Progenitor cell of endocrine pancreas (in vitro differentiated cells): Measurements from ENCODE around the gene DLGAP3. TPM values are rescaled to one million over a fixed set of nuclear protein-coding genes. Genes with fewer than 3 reads are reported as not detected.

Experiments used
- DNase-seq: peaks from one replicate; pipeline ENCODE4 v3.0.0; 2021; ENCODE audit warnings: low spot score; ENCODE audit not compliant: unreplicated experiment
- H3K27ac Mint-ChIP-seq: 2 replicates; pipeline ENCODE4 v1.8.0; 2021; ENCODE audit warnings: mild to moderate bottlenecking, moderate library complexity, mixed read lengths
- H3K27me3 Mint-ChIP-seq: 2 replicates; pipeline ENCODE4 v1.8.0; 2021; ENCODE audit warnings: mixed read lengths
- H3K36me3 Mint-ChIP-seq: 2 replicates; pipeline ENCODE4 v1.8.0; 2022; ENCODE audit warnings: mixed read lengths; ENCODE audit not compliant: insufficient read depth
- H3K4me1 Mint-ChIP-seq: 2 replicates; pipeline ENCODE4 v1.8.0; 2021; ENCODE audit warnings: low read depth, mixed read lengths
- H3K4me3 Mint-ChIP-seq: 2 replicates; pipeline ENCODE4 v1.8.0; 2021; ENCODE audit warnings: low read depth, mild to moderate bottlenecking, moderate library complexity, mixed read lengths
- H3K9me3 Mint-ChIP-seq: 2 replicates; pipeline ENCODE4 v1.8.0; 2021; ENCODE audit warnings: low read depth, mixed read lengths
- total RNA-seq: library from RNA; stranded (reverse); gene quantifications from 2 replicates; pipeline ENCODE4 v1.2.1, GENCODE V29; 2021
- TF ChIP-seq, protein P1 (sequence below): fragments of 200-600 bp; sonication (generic); IDR thresholded peaks from one replicate; pipeline ENCODE4 v1.5.0; 2021; ENCODE audit warnings: antibody characterized with exemption, mild to moderate bottlenecking; ENCODE audit not compliant: unreplicated experiment

The DLGAP3 gene
- total RNA-seq, 1 donor from 2014 or later: 1.3 TPM

GRCh38 chr1:34865573-34865972 is 63.9 kb downstream of the DLGAP3 start:
- no peak overlapping the region for H3K27ac Mint-ChIP-seq
- no peaks in the 10 kb centered on the region for H3K36me3 Mint-ChIP-seq
- DNase-seq: no peak
- H3K27me3 Mint-ChIP-seq: peaks cover 51% of the 10 kb centered on the region
- H3K4me3 Mint-ChIP-seq: peak overlapping the region; percentile 38
- H3K9me3 Mint-ChIP-seq: no peaks in the 10 kb centered on the region
- TF ChIP-seq, protein P1, sequence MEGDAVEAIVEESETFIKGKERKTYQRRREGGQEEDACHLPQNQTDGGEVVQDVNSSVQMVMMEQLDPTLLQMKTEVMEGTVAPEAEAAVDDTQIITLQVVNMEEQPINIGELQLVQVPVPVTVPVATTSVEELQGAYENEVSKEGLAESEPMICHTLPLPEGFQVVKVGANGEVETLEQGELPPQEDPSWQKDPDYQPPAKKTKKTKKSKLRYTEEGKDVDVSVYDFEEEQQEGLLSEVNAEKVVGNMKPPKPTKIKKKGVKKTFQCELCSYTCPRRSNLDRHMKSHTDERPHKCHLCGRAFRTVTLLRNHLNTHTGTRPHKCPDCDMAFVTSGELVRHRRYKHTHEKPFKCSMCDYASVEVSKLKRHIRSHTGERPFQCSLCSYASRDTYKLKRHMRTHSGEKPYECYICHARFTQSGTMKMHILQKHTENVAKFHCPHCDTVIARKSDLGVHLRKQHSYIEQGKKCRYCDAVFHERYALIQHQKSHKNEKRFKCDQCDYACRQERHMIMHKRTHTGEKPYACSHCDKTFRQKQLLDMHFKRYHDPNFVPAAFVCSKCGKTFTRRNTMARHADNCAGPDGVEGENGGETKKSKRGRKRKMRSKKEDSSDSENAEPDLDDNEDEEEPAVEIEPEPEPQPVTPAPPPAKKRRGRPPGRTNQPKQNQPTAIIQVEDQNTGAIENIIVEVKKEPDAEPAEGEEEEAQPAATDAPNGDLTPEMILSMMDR: no peak
- H3K4me1 Mint-ChIP-seq: no peaks in the 10 kb centered on the region

GRCh38 chr1:34864759-34865158 is 64.7 kb downstream of the DLGAP3 start:
- peaks cover 48% of the 10 kb centered on the region for H3K27me3 Mint-ChIP-seq
- no peak for DNase-seq
- peak overlapping the region; percentile 64 for H3K4me3 Mint-ChIP-seq
- H3K27ac Mint-ChIP-seq: peak overlapping the region; percentile 31
- no peaks in the 10 kb centered on the region for H3K36me3 Mint-ChIP-seq
- H3K9me3 Mint-ChIP-seq: no peaks in the 10 kb centered on the region
- no peaks in the 10 kb centered on the region for H3K4me1 Mint-ChIP-seq
- TF ChIP-seq, protein P1: no peak

DNA sequence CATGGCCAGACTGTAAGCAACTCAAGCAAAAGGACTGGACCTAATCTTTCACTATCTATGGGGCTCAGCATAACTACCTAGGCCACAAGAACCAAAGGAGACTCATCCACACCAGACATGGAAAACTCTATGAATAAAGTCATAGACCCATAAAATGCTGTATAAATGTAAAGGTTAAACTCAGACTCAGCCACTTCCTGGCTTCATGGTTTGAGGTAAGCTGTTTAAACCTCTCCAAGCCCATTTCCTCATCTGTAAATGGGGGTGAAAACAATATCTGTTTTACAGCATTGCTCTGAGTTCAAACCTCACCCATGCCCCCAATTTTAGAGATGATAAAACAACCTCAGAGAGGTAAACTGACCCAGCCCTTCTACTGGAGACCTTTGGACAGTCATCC is 65.9 kb downstream of the DLGAP3 start:
- no peak overlapping the region for H3K4me3 Mint-ChIP-seq
- H3K36me3 Mint-ChIP-seq: no peaks in the 10 kb centered on the region
- no peak overlapping the region for H3K27ac Mint-ChIP-seq
- no peaks in the 10 kb centered on the region for H3K9me3 Mint-ChIP-seq
- peaks cover 8% of the 10 kb centered on the region for H3K4me1 Mint-ChIP-seq
- TF ChIP-seq, protein P1: no peak
- H3K27me3 Mint-ChIP-seq: peaks cover 48% of the 10 kb centered on the region
- no peak for DNase-seq

DNA sequence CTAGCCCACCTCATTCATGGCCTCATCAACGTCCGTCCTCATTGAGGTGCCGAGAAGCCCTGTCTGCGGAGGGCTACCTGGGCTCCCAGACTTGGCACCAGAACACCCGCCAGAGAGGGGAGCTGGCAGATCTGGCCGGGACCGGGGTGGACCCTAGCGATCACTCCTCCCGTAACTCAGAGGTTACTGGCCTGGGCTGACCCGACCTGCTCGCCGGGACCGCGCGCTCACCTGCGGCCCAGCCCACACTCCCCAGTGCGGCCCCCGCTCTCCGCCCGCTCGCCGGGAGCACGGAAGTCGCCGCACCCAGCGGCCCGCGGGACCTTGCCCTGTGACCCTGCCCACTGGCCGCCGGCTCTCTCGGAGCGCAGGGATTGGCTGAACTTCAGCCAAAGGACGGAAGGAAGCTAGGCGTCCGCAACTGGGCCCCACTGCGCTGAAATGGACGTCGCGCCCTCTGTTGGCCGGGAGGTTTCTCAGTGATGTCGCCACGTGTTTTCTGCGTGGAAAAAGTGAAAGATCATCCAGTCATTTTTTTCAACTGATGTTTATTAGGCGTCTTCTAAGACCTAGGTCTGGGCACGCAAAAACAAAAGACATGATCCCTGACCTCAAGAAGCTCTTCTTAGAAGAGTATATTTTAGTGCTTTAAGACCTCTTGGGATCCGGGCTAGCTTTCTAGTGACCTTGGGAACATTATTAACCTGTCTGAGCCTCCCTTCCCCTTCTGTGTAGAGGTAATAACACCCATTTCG is 69.8 kb downstream of the DLGAP3 start, which contains the start of gene SMIM12:
Gene SMIM12, minus strand, starts transcription at position 304 of the 755 bp plus-strand sequence. CDS start 3,772 bp downstream, outside the sequence.
- Mint-ChIP-seq H3K36me3 (peaks cover 2% of the 10 kb centered on the region), H3K9me3 (no peaks in the 10 kb centered on the region)
- DNase-seq: peak; percentile 84

DNA sequence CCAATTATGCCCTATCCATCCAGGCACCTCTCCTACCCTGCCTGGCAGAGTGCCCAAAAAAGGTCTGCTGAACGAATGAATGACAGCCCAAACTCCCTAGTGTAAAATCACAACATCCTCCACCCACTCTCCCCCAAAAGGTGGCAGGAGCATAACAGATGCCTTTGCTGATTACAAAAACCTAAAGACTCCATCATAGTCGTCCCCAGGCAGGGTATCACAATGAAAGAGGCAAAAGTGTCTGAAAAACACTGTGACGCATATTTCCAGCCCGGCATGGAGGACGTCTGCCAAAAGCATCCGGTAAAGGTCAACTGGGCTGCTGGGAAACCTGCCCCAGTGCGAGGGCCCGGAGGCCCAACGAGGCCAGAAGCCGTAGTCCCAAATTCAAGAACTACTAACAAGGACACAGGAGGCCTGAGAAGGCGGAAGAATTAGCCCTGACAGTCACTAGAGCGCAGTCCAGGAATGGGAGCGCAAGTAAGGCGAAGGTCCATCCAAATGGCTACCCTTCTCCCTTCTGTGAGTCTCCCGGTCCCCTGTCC is 70.5 kb downstream of the DLGAP3 start:
- peaks cover 2% of the 10 kb centered on the region for H3K36me3 Mint-ChIP-seq
- TF ChIP-seq, protein P1: no peak
- H3K9me3 Mint-ChIP-seq: no peaks in the 10 kb centered on the region
- H3K27me3 Mint-ChIP-seq: peaks cover 26% of the 10 kb centered on the region
- peak overlapping the region; percentile 95 for H3K4me3 Mint-ChIP-seq
- peak overlapping the region; percentile 92 for H3K27ac Mint-ChIP-seq
- DNase-seq: no peak
- H3K4me1 Mint-ChIP-seq: peaks cover 16% of the 10 kb centered on the region

More for the DNA sequence above, 69.8 kb downstream of the DLGAP3 start, which contains the start of gene SMIM12:
- peak within 1 kb of the TSS; percentile 92 for H3K27ac Mint-ChIP-seq
- peak within 1 kb of the TSS; percentile 95 for H3K4me3 Mint-ChIP-seq
- TF ChIP-seq, protein P1: peak; percentile 94
- peaks cover 32% of the 10 kb centered on the region for H3K27me3 Mint-ChIP-seq
- H3K4me1 Mint-ChIP-seq: peaks cover 16% of the 10 kb centered on the region
